DOHH2 (cell line): Measurements from ENCODE around the gene PGP.

Experiments used
- CTCF ChIP-seq: fragments of 200-600 bp; sonication (generic); IDR thresholded peaks from one replicate; pipeline ENCODE4 v1.5.1; 2014; ENCODE audit warnings: antibody characterized with exemption, mild to moderate bottlenecking, low read depth, low read length; ENCODE audit not compliant: poor library complexity, severe bottlenecking
- EZH2phosphoT487 ChIP-seq: fragments of 200-600 bp; sonication (generic); IDR thresholded peaks from 2 replicates; pipeline ENCODE4 v1.6.1; 2017; ENCODE audit warnings: borderline replicate concordance, mild to moderate bottlenecking, antibody characterized with exemption, low read length, moderate library complexity, mixed read lengths

GRCh38 chr16:2190002-2190658 lies 24.5 kb downstream of the PGP start:
- TF ChIP-seq CTCF (no peak), EZH2phosphoT487 (no peak)
